ENCODE results near the gene CEP83.

- TF ChIP-seq EZH2phosphoT487 (IDR thresholded peaks at IDR 0.05; ENCODE audit: borderline replicate concordance) (no peak), MAX (IDR thresholded peaks at IDR 0.05) (no peak), JUND (IDR thresholded peaks at IDR 0.05) (no peak), CTCF (IDR thresholded peaks at IDR 0.05 in 2 of 3, conservative IDR thresholded peaks at IDR 0.05 in 1 of 3; ENCODE audit: borderline replicate concordance in 1 of 3, insufficient read depth in 1 of 3, low read depth in 2 of 3, low read length in 2 of 3) (no peak), EZH2 (IDR thresholded peaks at IDR 0.05) (no peak), POLR2A (IDR thresholded peaks at IDR 0.05; ENCODE audit: borderline replicate concordance, extremely low read depth, insufficient read depth, insufficient read length) (no peak), ZBTB33 (IDR thresholded peaks at IDR 0.05; ENCODE audit: extremely low read depth, insufficient replicate concordance, low read length) (no peak), ZNF274 (IDR thresholded peaks at IDR 0.05; ENCODE audit: low read depth, low read length) (no peak), SRF (IDR thresholded peaks at IDR 0.05; ENCODE audit: low read depth) (no peak), CEBPB (IDR thresholded peaks at IDR 0.05; ENCODE audit: low read depth) (no peak)
Observed at GRCh38 chr12:94481734-94482133, 22.1 kb upstream of the CEP83 start.

All from HCT116 (cell line).